IPS-20b (cell line): Measurements from ENCODE around the gene TCF7L2.

Experiments used
- H3K27ac ChIP-seq: one replicate; pipeline ENCODE4 v1.5.1; 2013; ENCODE audit warnings: low read length
- H3K27me3 ChIP-seq: 2 replicates; pipeline ENCODE4 v1.6.1; 2013; ENCODE audit warnings: mild to moderate bottlenecking, low read length, inconsistent platforms; ENCODE audit not compliant: insufficient read depth
- H3K36me3 ChIP-seq: 2 replicates; pipeline ENCODE4 v1.6.1; 2013; ENCODE audit warnings: low read depth, mild to moderate bottlenecking, inconsistent platforms, low read length, moderate library complexity; ENCODE audit not compliant: insufficient read depth
- H3K4me1 ChIP-seq: 2 replicates; pipeline ENCODE4 v1.6.1; 2013; ENCODE audit warnings: mild to moderate bottlenecking, control low read depth, inconsistent platforms, low read length, moderate library complexity; ENCODE audit not compliant: insufficient read depth
- H3K4me3 ChIP-seq: 2 replicates; pipeline ENCODE4 v1.5.1; 2013; ENCODE audit warnings: mild to moderate bottlenecking, low read length, inconsistent platforms
- H3K9ac ChIP-seq: 2 replicates; pipeline ENCODE4 v1.6.1; 2013; ENCODE audit warnings: low read depth, mild to moderate bottlenecking, inconsistent platforms, low read length, moderate library complexity
- H3K9me3 ChIP-seq: 2 replicates; pipeline ENCODE4 v1.6.1; 2013; ENCODE audit warnings: mild to moderate bottlenecking, low read depth, low read length, inconsistent platforms; ENCODE audit not compliant: insufficient read depth

TCF7L2 gene

GRCh38 chr10:113053881-113054280 lies 103.8 kb downstream of the TCF7L2 start:
- Histone ChIP-seq H3K9me3 (no peaks in the 10 kb centered on the region), H3K27ac (peak overlapping the region; percentile 44), H3K4me3 (peak overlapping the region; percentile 47; the same call in 1 of the 2 replicates), H3K36me3 (peaks cover 19% of the 10 kb centered on the region), H3K27me3 (no peaks in the 10 kb centered on the region), H3K9ac (peak overlapping the region; percentile 57; the same call in 1 of the 2 replicates), H3K4me1 (peaks cover 79% of the 10 kb centered on the region)

GRCh38 chr10:113055458-113055857 lies 105.4 kb downstream of the TCF7L2 start:
- Histone ChIP-seq H3K27me3 (no peaks in the 10 kb centered on the region), H3K9ac (no peak overlapping the region; the same call in 1 of the 2 replicates), H3K9me3 (no peaks in the 10 kb centered on the region), H3K27ac (no peak overlapping the region), H3K4me1 (peaks cover 86% of the 10 kb centered on the region), H3K4me3 (no peak overlapping the region), H3K36me3 (peaks cover 11% of the 10 kb centered on the region)

- Histone ChIP-seq H3K9me3 (no peaks in the 10 kb centered on the region), H3K27ac (no peak overlapping the region), H3K4me1 (peaks cover 89% of the 10 kb centered on the region), H3K27me3 (no peaks in the 10 kb centered on the region), H3K4me3 (no peak overlapping the region), H3K36me3 (peaks cover 8% of the 10 kb centered on the region; the same call in 1 of the 2 replicates), H3K9ac (peak overlapping the region; percentile 38; the same call in 1 of the 2 replicates)
Observed at GRCh38 chr10:113056030-113056429, 106.0 kb downstream of the TCF7L2 start.

GRCh38 chr10:113056441-113057021 lies 106.5 kb downstream of the TCF7L2 start:
- H3K36me3 ChIP-seq = peaks cover 8% of the 10 kb centered on the region; the same call in 1 of the 2 replicates
- H3K27me3 ChIP-seq = no peaks in the 10 kb centered on the region
- H3K4me3 ChIP-seq = no peak overlapping the region
- peaks cover 88% of the 10 kb centered on the region for H3K4me1 ChIP-seq
- H3K9me3 ChIP-seq = no peaks in the 10 kb centered on the region
- peak overlapping the region; percentile 18 for H3K27ac ChIP-seq
- peak overlapping the region; percentile 38; the same call in 1 of the 2 replicates for H3K9ac ChIP-seq

GRCh38 chr10:113057948-113058522 lies 108.0 kb downstream of the TCF7L2 start:
- Histone ChIP-seq H3K36me3 (peaks cover 9% of the 10 kb centered on the region), H3K27ac (no peak overlapping the region), H3K9me3 (no peaks in the 10 kb centered on the region), H3K9ac (peak overlapping the region; percentile 37; the same call in 1 of the 2 replicates), H3K4me3 (no peak overlapping the region; the same call in 1 of the 2 replicates), H3K27me3 (no peaks in the 10 kb centered on the region), H3K4me1 (peaks cover 89% of the 10 kb centered on the region)

- Histone ChIP-seq H3K27me3 (no peaks in the 10 kb centered on the region), H3K36me3 (peaks cover 9% of the 10 kb centered on the region), H3K4me3 (peak overlapping the region; percentile 8; the same call in 1 of the 2 replicates), H3K9me3 (no peaks in the 10 kb centered on the region), H3K27ac (peak overlapping the region; percentile 36), H3K9ac (peak overlapping the region; percentile 37; the same call in 1 of the 2 replicates), H3K4me1 (peaks cover 90% of the 10 kb centered on the region)
Observed at GRCh38 chr10:113058523-113059370, 108.7 kb downstream of the TCF7L2 start.

- Histone ChIP-seq H3K9me3 (no peaks in the 10 kb centered on the region), H3K27ac (peak overlapping the region; percentile 36), H3K4me1 (peaks cover 90% of the 10 kb centered on the region), H3K36me3 (peaks cover 9% of the 10 kb centered on the region), H3K4me3 (peak overlapping the region; percentile 8; the same call in 1 of the 2 replicates), H3K27me3 (no peaks in the 10 kb centered on the region), H3K9ac (peak overlapping the region; percentile 37; the same call in 1 of the 2 replicates)
Observed at GRCh38 chr10:113059371-113059780, 109.3 kb downstream of the TCF7L2 start.

GRCh38 chr10:113060201-113061053 lies 110.4 kb downstream of the TCF7L2 start:
- Histone ChIP-seq H3K9me3 (no peaks in the 10 kb centered on the region), H3K9ac (no peak overlapping the region), H3K27me3 (no peaks in the 10 kb centered on the region), H3K4me1 (peaks cover 83% of the 10 kb centered on the region), H3K36me3 (peaks cover 9% of the 10 kb centered on the region), H3K4me3 (no peak overlapping the region), H3K27ac (no peak overlapping the region)

GRCh38 chr10:113061054-113061430 lies 111.0 kb downstream of the TCF7L2 start:
- Histone ChIP-seq H3K4me1 (peaks cover 78% of the 10 kb centered on the region), H3K9me3 (no peaks in the 10 kb centered on the region), H3K9ac (no peak overlapping the region), H3K36me3 (peaks cover 9% of the 10 kb centered on the region), H3K27me3 (no peaks in the 10 kb centered on the region), H3K27ac (no peak overlapping the region), H3K4me3 (no peak overlapping the region)

- Histone ChIP-seq H3K4me3 (no peak overlapping the region), H3K27me3 (no peaks in the 10 kb centered on the region), H3K9ac (no peak overlapping the region), H3K27ac (no peak overlapping the region), H3K4me1 (peaks cover 73% of the 10 kb centered on the region), H3K36me3 (peaks cover 9% of the 10 kb centered on the region), H3K9me3 (no peaks in the 10 kb centered on the region)
Observed at GRCh38 chr10:113061557-113061956, 111.5 kb downstream of the TCF7L2 start.
